ENCODE measurements around the gene ZNF283.
"Not testable (repeated sequence)": the region's sequence is repeated elsewhere in the genome, so short reads cannot be mapped to it uniquely, and the experiment has no call there.

Gene ZNF283

GRCh38 chr19:43858174-43858573 lies 31.1 kb downstream of the ZNF283 start:
- DNase-seq (ENCODE audit: low spot score): no peak

DNA sequence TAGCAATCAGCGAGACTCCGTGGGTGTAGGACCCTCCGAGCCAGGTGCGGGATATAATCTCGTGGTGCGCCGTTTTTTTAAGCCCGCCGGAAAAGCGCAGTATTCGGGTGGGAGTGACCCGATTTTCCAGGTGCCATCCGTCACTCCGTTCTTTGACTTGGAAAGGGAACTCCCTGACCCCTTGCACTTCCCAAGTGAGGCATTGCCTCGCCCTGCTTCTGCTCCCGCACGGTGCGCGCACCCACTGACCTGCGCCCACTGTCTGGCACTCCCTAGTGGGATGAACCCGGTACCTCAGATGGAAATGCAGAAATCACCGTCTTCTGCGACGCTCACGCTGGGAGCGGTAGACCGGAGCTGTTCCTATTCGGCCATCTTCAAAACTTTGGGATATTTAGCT lies 39.8 kb downstream of the ZNF283 start:
- DNase-seq (ENCODE audit: low spot score): not testable (repeated sequence)

DNA sequence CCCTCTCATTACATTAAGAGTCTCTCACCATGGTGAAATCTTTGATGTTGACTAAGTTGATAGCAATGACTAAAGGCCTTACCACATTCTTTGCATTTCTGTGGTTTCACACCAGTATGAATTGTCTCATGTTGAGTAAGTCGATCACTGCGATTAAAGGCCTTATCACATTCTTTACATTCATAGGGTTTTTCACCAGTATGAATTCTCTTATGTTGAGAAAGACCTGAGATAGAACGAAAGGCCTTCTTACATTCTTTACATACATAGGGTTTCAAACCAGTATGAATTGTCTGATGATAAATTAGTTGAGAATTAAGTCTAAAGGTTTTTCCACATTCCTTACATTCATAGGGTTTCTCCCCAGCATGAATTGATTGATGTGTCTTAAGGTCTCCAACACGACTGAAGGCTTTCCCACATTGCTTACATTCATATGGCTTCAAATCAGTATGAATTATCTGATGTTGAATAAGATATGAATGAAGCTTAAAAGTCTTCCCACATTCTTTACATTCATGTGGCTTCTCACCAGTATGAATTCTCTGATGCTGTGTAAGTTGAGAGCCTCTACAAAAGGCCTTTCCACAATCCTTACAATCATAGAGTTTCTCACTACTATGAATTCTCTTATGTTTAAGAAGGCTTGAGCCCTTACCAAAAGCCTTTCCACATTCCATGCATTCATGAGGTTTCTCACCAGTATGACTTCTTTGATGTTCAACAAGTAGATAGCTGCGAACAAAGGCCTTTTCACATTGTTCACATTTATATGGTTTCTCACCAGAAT lies 45.6 kb downstream of the ZNF283 start:
- no peak for DNase-seq (ENCODE audit: low spot score)

- DNase-seq (ENCODE audit: low spot score): no peak
Observed at GRCh38 chr19:43880483-43880882, 53.4 kb downstream of the ZNF283 start.

GRCh38 chr19:43883864-43884263 lies 56.7 kb downstream of the ZNF283 start, which contains the start of gene ZNF404:
Gene ZNF404 (minus strand): TSS chr19:43883964.
- DNase-seq (ENCODE audit: low spot score): no peak

DNA sequence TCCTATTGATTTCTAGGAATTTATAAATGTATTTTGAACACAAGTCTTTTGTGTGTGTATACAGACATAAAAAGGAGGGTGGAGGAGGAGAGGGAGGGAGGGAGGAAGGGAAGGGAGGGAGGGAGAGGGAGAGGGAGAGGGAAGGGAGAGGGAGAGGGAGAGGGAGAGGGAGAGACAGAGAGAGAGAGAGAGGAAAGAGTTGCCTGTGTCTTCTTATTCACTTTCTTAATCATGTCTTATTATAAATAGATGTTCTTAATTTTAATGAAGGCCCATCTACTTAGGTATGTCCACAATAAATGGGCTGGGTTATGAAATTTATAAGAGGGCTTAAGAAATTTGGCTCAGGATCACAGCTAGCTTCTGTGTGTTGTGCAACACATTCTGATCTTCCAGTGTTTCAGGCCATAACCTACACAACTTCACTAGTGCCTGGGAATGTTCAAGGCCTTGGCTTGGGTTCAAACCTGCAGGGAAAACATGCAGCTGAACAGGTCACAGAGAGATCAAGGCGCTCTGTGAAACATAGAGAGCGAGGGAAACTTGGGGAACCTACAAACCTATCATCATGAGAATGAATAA lies 68.7 kb downstream of the ZNF283 start:
- no peak for DNase-seq (ENCODE audit: low spot score)

Data from CD4-positive, alpha-beta T cell treated with Interleukin-15 for 4 hours (primary cell).